ENCODE measurements around the gene LPCAT3.

Gene LPCAT3

GRCh38 chr12:6953442-6954315 lies 64.6 kb downstream of the LPCAT3 start:
- peak; percentile 79 to 84 for DNase-seq (ENCODE audit: low read depth in 2 of 2, low spot score in 1 of 2)

DNA sequence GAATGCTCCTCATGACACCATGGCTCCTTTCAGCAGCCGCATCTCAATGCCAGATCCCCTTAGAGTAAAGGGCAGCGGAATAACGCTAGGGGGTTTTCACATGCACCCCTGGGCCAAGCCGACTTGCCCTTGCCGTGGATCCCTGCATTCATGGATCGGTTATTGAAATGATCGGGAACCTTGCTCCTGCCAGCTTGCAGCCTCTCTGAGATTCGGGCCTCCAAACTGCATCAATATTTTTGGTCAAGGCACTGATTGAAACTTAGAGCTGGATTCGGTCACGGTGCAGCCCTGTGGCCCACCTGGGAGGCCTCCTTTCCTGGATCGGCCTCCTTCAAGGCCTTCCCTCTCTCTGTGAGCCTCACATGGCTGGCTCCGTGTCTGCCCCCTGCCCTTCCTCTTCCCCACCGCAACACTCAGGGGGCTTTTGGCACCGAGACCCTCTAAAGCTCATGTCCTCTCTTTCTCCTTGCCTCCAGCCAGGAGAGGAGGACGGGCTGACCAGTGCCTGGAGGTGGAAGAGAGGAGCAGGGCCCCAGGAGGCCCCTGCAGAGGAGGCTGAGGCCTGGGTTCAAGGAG lies 65.3 kb downstream of the LPCAT3 start:
- DNase-seq (ENCODE audit: low read depth in 2 of 2, low spot score in 1 of 2) = no peak

DNA sequence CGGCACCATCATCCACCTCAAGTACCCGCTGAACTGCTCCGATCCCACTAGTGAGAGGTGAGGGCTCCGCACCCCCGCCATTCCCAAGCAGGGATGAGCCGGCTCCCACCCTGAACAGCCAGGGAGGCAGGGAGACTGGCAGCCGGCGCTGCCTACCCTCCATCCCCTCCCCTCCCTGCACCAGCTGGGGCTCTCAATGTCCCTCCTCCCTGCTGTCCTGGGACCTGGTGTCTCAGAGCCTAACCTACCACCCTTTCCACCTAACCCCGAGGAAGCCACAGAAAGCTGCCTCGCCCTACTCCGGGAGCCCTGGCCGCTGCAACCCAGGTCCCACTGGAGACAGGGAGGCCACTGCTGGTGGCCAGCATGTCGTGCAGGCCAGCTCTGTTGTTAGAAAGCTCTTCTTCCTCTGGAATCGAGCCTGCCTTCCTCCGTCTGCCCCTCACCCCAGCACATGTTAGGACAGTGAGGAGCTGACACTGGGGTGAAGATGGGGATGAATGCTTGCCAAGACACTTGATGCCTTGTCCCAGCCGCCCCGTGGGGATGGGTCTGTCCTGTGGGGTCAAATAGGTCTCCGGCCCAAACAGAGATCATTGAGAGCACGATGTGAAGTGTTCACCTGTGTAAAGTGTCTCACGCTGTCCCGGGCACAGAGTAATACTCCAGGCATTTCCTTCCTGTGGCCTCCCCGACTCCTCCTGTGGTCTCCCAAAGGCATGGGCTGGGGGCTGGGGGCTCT lies 66.0 kb downstream of the LPCAT3 start:
- DNase-seq (ENCODE audit: low read depth in 2 of 2, low spot score in 1 of 2) = no peak

DNA sequence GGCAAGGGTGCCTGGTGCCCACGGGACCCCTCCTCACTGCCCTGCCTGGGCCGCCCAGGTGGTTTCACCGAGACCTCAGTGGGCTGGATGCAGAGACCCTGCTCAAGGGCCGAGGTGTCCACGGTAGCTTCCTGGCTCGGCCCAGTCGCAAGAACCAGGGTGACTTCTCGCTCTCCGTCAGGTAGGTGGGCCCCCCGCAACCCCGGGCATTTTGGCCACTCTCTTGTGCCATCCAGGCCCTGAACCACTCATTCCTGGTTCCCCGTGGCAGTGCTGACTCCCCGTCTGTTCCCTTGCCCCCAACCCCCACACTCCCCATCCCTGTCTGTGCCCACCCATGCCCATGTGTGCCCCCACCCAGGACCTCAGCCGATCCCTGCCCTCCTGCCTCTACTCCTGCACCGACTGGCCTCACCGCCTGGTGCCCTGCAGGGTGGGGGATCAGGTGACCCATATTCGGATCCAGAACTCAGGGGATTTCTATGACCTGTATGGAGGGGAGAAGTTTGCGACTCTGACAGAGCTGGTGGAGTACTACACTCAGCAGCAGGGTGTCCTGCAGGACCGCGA lies 66.6 kb downstream of the LPCAT3 start:
- DNase-seq (ENCODE audit: low read depth in 2 of 2, low spot score in 1 of 2) = no peak

- DNase-seq (ENCODE audit: low read depth in 2 of 2, low spot score in 1 of 2) = peak in 1 of 2 donors; percentile 67
These were observed 67.3 kb downstream of the LPCAT3 start, which contains the start of gene PTPN6 for GRCh38 chr12:6950811-6951540. Gene PTPN6 (plus strand): TSS chr12:6951356. CDS start chr12:6951513, 157 bp downstream.

DNA sequence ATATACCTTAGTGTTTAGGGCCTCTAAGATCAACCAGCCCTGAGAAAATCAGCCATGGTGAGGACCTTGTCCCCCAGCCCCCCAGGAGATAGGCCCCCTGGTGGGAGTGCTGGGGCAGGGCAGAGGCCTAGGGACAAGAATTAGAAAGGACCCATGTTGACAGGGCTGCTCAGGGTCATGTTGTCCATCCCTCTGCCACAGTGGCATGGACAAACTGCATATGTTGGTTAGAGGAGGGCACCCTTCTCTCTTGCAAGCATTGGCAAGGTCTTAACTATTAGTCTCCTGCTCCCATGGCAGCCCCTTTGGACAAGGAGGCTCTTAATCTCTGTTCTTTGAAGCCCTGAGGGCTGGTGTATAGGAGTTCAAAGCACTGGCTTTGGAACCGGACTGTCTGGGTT lies 67.9 kb downstream of the LPCAT3 start:
- no peak for DNase-seq (ENCODE audit: low read depth in 2 of 2, low spot score in 1 of 2)

- no peak for DNase-seq (ENCODE audit: low read depth in 2 of 2, low spot score in 1 of 2)
These were observed 69.2 kb downstream of the LPCAT3 start for GRCh38 chr12:6948873-6949594.

DNA sequence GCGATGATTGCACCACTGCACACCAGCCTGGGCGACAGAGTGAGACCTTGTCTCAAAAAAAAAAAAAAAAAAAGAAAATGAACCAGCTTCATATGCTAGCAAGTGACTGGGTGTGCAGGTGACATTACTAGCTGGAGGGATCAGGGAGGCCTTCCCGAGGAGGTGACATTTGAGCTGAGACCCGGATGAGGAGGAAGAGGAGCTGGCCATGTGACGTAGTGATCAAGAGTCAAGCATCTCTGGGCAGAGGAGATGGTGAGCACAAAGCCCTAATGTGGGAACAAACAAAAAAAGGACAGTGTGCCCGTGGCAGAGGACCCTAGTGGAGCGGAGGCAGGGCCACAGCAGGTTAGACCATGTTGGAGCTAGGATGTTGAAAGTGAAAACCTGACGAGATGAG lies 70.7 kb downstream of the LPCAT3 start:
- no peak for DNase-seq (ENCODE audit: low read depth in 2 of 2, low spot score in 1 of 2)

DNA sequence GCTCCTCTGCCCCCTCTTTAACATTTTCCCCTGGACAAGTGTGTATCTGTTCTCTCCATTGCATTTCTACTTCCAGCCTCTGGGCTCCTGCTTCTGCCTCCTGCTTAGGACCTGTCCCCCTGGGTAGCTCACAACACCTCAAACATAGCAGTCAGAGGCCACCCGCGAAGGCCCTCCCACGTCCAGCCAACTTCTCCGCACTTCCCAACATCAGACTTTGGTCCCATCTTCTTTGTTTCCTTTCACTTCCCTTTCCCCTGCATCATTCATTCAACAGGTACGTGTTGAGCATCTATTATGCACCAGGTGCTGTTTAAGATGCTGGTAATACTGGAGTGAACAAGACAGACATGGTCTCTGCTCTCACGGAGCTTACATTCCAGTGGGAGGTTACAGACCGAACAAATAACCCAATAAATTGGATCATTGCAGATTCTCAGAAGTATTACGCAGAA lies 71.3 kb downstream of the LPCAT3 start:
- no peak for DNase-seq (ENCODE audit: low read depth in 2 of 2, low spot score in 1 of 2)

DNA sequence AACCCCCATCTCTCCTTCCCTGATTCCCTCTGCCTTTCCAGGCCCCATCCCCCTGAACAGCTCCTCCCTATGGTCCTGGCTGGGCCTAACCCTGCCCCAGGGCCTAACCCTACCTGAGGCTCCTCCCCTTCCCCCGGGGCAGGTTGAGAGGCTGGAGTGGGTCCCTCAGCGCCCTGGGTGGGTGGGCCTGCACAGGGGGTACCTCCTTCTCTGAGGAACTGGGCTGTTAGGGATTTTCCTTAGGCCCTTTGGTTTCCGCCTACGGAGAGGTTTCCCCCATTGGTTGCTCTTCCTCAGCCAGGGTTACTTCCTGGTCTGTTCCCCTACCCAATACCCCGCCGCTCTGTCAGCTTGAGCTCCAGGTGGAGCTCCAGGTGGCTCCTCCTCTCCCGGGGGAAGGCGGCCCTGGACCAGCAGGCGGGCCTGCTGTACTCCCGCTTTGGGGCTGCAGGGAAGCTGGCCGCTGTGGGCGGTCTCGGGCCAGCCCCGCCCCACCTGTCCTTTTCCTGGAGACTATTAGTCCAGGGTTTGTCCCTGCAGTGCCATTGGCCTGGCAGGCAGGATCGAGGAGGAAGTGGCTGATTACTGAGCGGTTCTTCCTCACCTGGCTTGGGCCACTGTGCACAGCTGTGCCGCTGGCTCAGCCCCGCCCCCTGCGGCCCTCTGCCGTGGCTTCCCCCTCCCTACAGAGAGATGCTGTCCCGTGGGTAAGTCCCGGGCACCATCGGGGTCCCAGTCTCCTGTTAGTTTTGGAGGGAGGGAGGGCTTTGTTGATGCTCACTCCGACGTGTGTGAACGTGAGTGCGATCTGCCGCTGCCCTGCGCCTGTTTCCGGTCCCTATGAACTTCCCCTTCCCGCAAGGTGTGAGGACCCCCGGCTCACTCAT lies 72.0 kb downstream of the LPCAT3 start:
- DNase-seq (ENCODE audit: low read depth in 2 of 2, low spot score in 1 of 2) = no peak

- no peak for DNase-seq (ENCODE audit: low read depth in 2 of 2, low spot score in 1 of 2)
These were observed 72.7 kb downstream of the LPCAT3 start for GRCh38 chr12:6945613-6946012.

- peak; percentile 66 to 74 for DNase-seq (ENCODE audit: low read depth in 2 of 2, low spot score in 1 of 2)
These were observed 73.7 kb downstream of the LPCAT3 start for GRCh38 chr12:6944381-6945186.

DNA sequence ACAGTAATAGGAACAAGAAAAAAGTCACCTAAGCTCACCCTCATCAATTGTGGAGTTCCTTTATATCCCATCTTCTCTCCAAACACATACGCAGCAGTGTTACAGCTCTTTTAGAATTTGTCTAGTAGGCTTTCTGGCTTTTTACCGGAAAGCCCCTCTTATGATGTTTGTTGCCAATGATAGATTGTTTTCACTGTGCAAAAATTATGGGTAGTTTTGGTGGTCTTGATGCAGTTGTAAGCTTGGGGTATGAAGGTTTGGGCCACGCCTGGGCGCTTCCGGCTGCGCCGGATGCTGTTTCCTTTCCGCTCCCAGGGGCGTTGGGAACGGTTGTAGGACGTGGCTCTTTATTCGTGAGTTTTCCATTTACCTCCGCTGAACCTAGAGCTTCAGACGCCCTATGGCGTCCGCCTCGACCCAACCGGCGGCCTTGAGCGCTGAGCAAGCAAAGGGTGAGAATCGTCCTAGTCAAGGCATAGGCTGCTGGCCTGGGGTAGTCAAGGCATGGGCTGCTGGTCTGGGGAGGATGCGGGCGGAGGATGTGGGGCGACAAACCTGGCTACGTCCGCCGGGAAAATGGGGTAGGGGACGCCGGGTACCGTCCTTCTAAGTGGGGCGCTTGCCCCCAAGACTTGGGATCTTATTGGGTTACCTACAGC lies 74.4 kb downstream of the LPCAT3 start, which contains the start of the genes C12orf57 and RNU7-1:
TSS of gene C12orf57 (plus strand) at position 301 of the 659 bp plus-strand sequence. CDS start at position 401, 100 bp downstream.
TSS of gene RNU7-1 (plus strand) at position 95 of the 659 bp plus-strand sequence.
- DNase-seq (ENCODE audit: low read depth in 2 of 2, low spot score in 1 of 2) = no peak

DNA sequence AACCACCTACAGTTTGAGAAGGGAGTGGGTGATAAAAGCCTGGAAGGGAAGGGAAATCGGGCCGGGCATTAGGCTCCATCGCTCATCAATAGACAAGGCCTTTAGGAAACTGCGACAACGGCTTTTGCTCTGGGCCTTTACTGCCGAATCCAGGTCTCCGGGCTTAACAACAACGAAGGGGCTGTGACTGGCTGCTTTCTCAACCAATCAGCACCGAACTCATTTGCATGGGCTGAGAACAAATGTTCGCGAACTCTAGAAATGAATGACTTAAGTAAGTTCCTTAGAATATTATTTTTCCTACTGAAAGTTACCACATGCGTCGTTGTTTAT lies 74.9 kb downstream of the LPCAT3 start:
- DNase-seq (ENCODE audit: low read depth in 2 of 2, low spot score in 1 of 2) = no peak

GRCh38 chr12:6942331-6942665 lies 76.0 kb downstream of the LPCAT3 start:
- DNase-seq (ENCODE audit: low read depth in 2 of 2, low spot score in 1 of 2) = no peak

GRCh38 chr12:6941782-6942181 lies 76.5 kb downstream of the LPCAT3 start:
- DNase-seq (ENCODE audit: low read depth in 2 of 2, low spot score in 1 of 2) = no peak

GRCh38 chr12:6941267-6941666 lies 77.0 kb downstream of the LPCAT3 start:
- no peak for DNase-seq (ENCODE audit: low read depth in 2 of 2, low spot score in 1 of 2)

GRCh38 chr12:6939191-6939540 lies 79.1 kb downstream of the LPCAT3 start:
- DNase-seq (ENCODE audit: low read depth in 2 of 2, low spot score in 1 of 2) = no peak
